NCI-H2196 treated with DMSO at 0.1 percent for 48 hours (cell line): ENCODE data around the gene CADM4.
"Not testable (repeated sequence)": the region's sequence is repeated elsewhere in the genome, so short reads cannot be mapped to it uniquely, and the experiment has no call there.

Source experiments
- DNase-seq: peaks from one replicate; lab custom pipeline; 2025; ENCODE audit not compliant: unreplicated experiment; lab: John Stamatoyannopoulos, UW

Gene CADM4

DNA sequence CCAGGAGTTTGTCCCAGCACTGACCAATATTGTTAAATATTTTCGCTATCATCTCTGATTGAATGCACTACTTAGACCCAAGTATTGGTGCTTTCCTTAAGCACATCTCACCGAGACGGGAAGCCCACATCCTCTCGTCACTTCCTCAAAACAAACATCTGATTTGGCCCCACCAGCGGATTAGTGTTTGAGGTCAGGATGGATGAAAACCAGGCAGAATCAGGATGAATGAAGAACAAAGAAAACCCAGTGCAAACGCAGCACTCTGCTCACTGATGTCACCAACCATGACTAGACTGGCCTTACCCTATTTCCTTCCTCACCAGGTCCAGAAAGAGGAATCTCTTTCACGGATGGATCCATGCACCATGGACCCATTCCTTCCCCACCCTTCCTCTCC is 24.4 kb upstream of the CADM4 start:
- no peak for DNase-seq

DNA sequence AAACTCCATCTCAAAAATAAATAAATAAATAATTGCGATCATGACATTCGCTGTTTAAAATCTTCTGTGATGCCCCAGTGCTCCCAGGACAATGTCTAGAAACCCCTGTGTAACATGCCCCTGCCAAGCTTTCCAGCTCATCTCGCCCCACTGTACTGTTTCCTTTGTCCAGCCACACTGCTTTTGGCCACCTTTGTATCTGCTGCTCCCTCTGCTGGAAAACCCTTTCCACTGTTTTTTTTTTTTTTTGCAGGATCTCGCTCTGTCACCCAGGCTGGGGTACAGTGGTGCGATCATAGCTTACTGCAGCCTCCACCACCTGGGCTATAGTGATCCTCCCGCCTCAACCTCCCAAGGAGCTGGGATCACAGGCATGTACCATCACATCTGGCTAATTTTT is 22.8 kb upstream of the CADM4 start:
- no peak for DNase-seq

DNA sequence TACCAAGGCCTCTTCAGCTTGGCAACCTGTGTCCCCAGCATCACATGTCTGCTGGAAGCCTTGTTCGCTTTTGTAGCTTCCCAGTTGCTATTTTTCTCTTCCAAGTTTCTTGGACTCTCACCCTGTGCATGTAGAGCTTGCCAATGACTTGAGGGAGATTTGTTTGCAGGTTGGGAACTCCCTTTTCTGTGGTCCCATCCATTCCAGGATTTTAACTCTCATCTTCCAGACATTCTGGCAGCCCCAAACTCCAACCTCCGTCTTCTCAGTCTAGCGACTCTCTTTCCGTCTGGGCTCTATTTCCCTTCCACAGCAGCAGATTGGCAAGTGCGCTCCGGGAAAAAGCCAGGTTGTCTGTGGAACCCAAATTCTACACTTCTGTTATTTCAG is 21.3 kb upstream of the CADM4 start:
- DNase-seq, result no peak

DNA sequence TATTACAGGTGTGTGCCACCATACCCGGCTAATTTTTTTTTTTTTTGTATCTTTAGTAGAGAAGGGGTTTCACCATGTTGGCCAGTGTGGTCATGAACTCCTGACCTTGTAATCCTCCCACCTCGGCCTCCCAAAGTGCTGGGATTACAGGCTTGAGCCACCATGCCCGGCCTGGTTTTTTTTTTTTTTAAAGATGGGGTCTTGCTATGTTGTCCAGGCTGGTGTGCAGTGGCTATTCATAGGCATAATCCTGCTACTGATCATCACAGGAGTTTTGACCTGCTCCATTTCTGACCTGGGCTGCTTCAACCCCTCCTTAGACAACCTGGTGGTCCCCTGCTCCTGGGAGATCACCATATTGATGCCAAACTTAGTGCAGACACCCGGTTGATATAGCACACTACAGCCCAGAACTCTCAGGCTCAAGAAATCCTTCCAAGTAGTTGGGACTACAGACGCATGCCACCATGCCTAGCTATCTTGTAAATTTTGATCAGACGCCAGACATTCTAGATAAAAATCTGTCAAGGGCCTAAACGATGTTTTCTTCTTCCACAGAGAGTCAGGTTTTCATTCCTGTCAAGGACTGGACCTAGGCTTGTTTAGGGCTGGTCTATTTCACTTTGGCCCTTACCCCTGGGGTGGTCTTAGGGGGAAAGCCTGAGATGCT is 20.8 kb upstream of the CADM4 start:
- no peak for DNase-seq

DNA sequence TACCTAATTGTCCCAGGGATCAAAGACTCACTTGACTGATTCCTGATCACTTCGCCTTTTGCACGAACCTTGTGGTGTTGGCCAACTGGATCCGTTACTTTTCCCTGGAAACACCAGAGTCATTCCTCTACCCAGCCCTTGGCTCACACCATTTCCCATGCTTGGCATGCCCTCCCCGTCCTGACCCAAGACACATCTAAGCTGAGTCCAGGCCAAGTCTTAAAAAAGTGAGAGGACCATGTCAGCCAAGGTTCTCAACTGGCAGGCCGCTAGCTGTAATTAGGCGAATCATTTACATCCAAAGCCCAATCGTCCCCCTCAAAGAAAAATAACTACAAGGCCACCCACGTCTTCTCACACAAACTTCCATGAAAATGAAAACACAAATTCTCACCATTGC is 18.8 kb upstream of the CADM4 start:
- no peak for DNase-seq

DNA sequence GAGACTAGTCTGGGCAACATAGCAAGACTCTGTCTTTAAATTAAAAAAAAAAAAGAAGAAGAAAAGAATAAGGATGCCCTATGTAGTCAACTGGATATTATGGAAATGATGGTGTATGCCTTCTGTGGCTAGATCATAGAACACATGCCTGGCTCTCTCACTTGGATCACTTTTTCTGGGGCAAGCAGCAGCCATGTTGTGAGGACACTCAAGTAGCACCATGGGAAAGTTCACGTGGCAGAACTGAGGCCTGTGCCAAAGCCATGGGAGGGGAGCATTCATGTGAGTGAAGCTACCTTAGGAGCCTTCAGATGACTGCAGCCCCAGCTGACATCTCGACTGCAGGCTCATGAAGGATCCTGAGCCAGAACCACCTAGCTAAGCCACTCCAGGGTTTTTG is 18.4 kb upstream of the CADM4 start:
- no peak for DNase-seq

DNA sequence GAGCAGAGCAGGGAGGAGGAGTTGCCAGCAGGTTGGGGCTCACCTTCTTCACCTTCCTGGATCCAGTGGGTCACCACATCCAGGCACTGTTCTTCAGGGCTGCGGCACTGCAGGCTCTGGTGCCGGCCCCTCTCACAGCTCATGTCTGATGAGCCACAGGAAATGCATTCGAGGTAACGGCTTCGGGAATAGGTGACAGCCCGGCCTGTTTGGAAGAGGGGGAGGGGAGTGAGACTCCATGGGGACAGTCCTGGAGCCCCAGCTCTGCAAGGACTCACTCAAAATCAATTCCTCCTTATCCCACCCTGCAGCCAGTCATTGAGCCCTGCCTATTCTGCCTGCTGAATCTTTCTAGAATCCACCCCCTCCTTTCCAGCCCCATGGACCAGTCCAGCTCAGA is 16.8 kb upstream of the CADM4 start:
- DNase-seq, result no peak

DNA sequence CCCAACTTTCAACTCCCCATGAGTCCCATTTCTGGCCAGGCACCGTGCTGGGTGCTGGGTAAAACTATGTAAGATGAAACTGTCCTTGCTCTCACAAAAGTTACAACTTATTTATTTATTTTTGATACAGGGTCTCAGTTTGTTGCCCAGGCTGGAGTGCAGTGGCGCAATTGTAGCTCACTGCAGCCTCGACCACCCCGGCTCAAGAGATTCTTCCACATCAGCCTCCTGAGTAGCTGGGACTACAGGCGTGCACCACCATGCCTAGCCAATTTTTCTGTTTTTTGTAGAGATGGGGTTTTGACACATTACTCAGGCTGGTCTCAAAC is 12.9 kb upstream of the CADM4 start:
- DNase-seq, result no peak

DNA sequence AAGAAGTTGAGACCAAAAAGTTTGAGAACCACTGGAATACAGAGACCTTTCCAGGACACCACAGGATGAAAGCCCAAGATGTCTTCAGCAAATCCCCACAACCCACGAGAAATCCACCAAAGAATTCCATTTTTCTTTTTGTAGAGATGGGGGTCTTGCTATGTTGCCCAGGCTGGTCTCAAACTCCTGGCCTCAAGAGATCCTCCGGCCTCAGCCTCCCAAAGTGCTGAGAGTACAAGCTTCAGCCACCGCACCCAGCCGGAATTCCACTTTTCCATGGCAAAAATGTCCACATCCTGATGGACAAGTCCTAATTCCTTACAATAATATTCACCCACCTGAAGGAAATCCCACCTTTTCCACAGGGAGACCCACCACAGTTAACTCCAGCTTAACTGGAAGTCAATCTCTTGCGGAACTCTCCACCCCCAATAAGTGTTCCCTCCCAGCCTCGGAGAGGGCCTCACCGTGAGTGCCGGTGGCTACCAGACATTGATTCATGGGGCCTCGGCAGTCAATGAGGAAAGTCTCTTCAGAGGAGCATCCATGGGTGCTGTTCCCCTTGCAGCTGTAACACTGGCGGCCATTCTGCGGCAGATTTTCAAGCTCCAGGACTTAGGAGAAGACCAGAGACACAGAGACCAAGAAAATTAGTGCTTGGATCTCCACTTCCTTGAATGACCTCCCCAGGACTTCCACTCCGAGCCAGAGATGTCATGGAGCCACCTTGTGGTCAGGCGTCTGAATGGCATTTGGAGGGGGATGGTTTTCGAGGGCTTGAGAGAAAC is 12.3 kb upstream of the CADM4 start:
- peak; percentile 48 for DNase-seq

DNA sequence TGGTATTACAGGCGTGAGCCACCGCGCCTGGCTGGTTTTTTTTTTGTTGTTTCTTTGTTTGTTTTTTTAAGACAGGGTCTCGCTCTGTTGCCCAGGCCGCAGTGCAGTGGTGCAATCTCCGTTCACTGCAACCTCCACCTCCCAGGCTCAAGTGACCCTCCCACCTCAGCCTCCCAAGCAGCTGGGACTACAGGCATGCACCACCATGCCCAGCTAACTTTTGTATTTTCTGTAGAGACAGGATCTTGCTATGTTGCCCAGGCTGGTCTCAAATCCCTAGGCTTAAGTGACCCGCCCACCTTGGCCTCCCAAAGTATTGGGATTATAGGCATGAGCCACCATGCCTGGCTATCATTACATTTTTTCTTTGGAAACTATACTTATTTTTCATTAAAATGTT is 10.6 kb upstream of the CADM4 start:
- not testable (repeated sequence) for DNase-seq

DNA sequence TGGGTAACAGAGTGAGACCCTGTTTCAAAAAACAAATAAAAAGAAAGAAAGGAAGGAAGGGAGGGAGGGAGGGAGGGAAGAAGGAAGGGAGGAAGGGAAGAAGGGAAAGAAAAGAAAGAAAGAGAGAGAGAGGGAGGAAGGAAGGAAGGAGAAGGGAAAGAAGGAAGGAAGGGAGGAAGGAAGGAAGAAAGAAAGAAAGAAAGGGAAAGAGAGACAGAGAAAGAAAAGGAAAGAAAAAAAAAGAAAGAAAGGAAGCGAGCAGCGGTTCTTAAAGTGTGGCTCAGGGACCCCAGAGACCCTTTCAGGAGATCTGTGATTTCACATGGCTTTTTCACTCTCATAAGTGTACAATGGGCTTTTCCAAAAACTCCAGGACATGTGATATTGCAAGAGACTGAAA is 9.9 kb upstream of the CADM4 start:
- no peak for DNase-seq

DNA sequence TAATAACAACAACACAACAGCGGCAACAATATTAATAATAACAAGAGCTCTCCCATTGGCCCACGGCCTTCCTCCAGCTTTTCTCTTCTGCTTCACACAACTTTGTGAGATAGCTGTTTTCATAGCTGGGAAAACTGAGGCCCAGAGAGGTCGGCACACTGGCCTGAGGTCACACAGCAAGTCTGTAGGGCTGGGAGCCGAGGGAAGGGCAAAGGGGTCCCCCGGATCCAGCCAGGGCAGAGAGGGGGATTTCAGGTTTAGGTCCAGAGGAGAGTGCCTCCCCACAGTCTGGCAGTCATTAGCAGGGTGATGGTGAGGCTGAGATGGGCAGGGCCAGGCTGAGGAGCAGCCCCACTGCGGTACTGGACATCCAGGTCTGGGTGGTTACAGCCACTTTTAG is 9.0 kb upstream of the CADM4 start:
- DNase-seq, result no peak

DNA sequence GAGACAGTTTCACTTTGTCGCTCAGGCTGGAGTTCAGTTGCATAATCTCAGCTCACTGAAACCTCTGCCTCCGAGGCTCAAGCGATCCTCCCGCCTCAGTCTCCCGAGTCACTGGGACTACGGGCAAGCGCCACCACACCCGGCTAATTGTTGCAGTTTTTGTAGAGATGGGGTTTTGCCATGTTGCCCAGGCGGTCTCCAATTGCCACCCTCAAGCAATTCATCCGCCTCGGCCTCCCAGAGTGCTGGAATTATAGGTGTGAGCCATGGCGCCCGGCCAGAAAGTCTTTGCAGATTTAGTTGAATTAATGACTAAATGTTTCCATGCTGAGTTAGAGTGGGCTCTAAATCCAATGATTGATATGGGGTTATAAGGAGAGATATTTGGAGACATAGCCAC is 4.5 kb upstream of the CADM4 start:
- DNase-seq, result no peak

DNA sequence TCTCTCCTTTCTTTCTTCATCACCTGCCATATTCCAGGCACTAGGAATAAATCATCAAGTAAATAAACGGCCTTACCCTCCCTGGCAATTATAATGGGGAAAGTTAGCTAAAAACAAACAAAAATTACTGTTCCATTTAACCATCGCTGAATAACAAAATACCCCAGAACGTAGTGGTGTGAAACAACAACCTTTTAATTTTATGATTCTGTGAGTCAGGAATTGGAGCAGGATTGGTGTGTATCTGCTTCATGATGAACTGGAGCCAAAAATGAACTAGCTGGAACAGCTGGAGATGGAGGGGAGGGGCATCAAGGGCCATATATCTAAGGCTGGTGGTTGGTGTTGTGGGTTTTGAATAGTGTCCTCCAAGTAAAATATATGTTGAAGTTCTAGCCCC is 3.7 kb upstream of the CADM4 start:
- DNase-seq, result no peak

DNA sequence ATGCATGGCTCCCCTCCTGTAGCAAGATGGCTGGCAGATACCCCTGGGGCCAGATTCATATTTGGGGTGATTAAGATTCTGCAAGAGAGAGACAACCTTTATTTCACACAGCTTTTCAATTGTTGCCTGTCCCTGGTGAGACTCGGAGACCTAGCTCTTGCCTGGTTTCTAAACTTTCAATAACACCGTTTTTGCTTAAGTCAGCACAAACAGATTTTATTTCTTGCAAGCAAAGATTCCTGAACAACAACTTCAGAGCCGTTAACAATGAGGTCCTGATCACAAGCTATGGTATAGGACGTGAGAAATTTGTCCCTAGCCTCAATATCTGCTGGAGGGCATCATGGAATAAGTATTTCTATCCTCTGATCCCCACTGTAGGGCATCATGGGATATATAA is 2.9 kb upstream of the CADM4 start:
- no peak for DNase-seq

DNA sequence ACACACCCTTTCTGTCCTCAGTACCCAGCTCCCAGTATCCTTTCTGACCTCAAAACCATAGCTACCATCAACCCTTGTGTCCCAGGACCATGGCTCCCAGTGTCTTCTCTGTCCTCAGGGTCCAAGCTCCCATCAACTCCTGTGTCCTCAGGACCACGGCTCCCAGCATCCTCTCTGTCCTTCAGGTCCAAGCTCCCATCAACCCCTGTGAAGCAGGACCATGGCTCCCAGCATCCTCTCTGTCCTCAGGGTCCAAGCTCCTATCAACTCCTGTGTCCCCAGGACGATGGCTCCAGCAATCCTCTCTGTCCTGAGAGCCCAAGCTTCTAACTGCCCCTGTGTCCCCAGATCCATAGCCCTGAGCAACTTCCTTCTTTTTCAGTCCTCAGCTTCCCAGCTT is 1.7 kb upstream of the CADM4 start:
- no peak for DNase-seq

DNA sequence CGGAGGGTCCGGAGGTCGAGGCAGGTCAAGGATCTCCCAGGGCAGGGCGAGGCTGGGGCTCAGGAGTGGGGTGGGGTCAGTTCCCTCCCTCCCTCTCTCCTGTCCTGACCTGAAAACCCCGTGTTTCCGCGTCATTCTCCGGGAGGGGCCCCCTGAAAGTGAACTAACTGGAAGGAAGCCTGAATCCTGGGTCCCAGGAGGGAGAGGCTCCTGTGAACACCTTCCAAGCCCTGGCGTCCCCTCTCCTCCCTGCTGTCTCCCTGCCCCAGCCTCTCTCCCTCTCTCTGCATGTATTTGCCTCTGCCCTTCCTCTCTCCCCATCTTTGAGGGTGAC is 741 bp upstream of the CADM4 start:
- DNase-seq, result no peak

DNA sequence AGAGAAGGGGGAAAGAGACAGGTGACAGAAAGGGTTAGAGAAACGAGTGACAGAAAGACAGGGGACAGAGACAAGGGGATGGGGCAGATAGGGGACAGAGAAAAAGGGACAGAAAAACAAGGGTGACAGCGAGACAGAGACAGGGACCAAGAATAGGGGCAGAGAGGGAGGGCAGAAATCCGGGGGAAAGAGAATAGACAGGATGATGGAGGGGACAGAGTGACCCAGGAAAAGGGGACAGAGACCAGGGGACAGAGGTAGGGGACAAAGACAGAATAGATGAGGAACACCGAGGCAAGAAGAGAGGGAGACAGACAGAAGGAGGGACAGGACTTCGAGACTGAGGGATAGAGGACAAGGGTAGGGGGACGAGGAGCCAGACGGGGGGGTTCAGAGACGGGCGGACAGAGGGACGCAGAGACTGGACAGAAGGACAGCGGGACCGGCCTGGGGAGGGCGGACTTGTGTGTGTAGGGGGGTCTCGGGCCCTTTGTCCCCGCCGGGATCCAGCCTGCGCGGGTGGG is 593 bp downstream of the CADM4 start:
- DNase-seq, result no peak

DNA sequence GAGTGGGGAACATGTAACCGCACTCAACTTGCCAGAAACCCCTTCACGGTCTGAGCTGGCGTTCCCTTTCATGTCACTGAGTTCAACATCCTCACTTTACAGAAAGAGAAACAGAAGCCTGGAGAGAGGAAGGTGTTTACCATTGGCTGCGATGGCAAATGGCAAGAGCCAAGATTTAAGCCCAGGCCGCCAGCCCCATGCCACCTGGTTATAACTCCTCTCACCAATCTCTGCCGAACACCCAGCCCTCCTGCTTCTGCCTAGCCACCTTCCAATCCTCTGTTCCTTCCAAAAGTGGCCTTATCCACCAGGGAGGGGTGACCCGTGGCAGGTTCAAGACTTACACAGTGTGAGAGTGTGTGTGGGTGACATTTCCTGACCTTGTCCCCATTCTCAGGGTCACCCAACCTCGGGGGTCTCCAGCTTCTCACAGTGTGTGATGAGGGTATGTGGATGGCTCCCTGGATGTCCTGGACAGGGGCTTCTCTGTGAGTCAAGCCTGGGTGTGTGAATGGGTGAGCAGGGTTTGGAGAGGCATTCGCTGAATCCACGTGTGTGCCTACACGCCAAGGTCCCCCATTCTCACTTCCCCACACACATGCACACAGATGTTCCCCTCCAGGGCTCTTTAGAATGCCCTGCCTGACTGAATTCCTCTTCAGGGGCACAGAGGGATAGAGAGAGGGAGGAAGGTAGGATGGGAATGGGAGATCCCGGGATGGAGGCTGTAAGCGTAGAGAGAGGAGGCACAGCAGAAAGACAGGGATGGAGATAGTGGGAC is 1.2 kb downstream of the CADM4 start:
- no peak for DNase-seq

DNA sequence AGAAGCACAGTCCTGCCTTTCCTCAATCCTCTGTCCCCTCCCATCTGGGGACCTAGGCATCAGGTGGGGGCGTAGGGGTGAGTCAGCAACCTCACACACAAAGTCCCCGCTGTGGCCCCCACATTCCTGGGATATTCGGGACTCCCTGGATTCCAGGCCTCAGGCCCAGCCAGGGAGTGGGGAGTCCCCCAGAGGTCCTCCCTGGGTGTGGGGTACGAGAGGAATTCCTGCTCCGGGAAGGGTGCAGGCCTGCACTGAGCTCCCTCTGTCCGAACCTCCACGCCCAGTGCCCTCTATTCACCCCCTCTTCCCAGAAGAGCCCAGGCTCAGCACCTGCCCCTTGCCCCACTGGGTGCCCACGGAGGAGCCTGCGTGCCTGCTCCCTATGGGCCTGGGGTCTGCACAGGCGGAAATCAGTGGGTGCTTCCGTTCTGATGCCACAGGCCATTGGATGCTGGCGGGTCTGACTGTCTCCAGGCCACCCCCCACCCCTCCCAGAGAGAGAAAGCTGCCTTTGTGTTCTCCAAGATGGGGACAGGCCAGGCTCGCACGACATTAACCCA is 3.4 kb downstream of the CADM4 start:
- no peak for DNase-seq

DNA sequence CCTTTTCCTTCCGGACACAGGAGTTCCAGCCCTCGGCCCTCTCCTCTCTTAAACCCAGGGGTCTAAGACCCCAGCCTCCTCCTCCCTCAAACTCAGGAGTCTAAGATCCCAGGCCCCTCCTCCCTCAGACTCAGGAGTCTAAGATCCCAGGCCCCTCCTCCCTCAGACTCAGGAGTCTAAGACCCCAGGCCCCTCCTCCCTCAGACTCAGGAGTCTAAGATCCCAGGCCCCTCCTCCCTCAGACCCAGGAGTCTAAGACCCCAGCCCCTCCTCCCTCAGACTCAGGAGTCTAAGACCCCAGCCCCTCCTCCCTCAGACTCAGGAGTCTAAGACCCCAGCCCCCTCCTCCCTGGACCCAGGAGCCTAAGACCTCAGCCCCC is 4.1 kb downstream of the CADM4 start:
- DNase-seq, result not testable (repeated sequence)
